Neutrophil (primary cell): ENCODE measurements around the gene INO80D.

Experiments used
- H3K27ac ChIP-seq: fragments of 200-600 bp; sonication (generic); 2 replicates; pipeline ENCODE4 v1.5.1; 2016; ENCODE audit warnings: mild to moderate bottlenecking, moderate library complexity
- H3K27me3 ChIP-seq: fragments of 200-600 bp; sonication (generic); 2 replicates; pipeline ENCODE4 v1.6.0; 2016; ENCODE audit warnings: mild to moderate bottlenecking
- H3K36me3 ChIP-seq: fragments of 200-600 bp; sonication (generic); 2 replicates; pipeline ENCODE4 v1.5.1; 2017
- H3K4me1 ChIP-seq, 2 experiments: fragments of 200-600 bp in 1 of 2; sonication (generic) in 1 of 2; 1 replicate in 1 of 2; 2 replicates in 1 of 2; pipeline versions ENCODE4 v1.5.1 to v1.6.1; 2013 to 2016; ENCODE audit warnings: low read depth in 1 of 2, low read length in 1 of 2, mild to moderate bottlenecking in 1 of 2, moderate library complexity in 1 of 2; ENCODE audit not compliant: control insufficient read depth in 1 of 2, insufficient read depth in 1 of 2
- H3K4me3 ChIP-seq, 2 experiments: fragments of 200-600 bp in 1 of 2; sonication (generic) in 1 of 2; 1 replicate in 1 of 2; 2 replicates in 1 of 2; pipeline ENCODE4 v1.5.1; 2013 to 2016; ENCODE audit warnings: low read depth in 1 of 2, low read length in 1 of 2, mild to moderate bottlenecking in 1 of 2, moderate library complexity in 1 of 2
- H3K9me3 ChIP-seq: fragments of 200-600 bp; sonication (generic); 2 replicates; pipeline ENCODE4 v1.5.1; 2016
- TF ChIP-seq, protein P1 (sequence below): fragments of 200-600 bp; sonication (generic); IDR thresholded peaks from 2 replicates; pipeline ENCODE4 v1.5.1; 2016; ENCODE audit warnings: antibody characterized with exemption

The INO80D gene

DNA sequence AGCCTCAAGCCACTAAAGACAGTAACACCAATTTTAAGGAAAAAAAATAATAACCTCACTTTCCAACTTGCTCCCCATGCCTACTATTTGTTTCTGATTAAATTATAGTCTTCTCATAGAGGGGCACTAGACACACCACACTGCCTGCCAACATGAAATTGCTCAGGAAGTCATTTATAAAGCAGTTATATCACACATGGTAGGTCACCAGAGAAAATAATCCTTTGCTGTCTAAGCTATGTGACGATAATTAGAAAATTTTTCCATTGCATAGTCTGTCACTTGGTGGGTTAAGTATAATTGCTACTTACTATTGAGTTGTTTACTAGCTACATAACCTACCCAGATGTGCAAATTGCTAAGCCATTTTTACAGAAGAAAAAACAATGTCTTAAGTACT, 85.2 kb downstream of the INO80D start:
- Histone ChIP-seq H3K27me3 (no peaks in the 10 kb centered on the region), H3K9me3 (no peaks in the 10 kb centered on the region), H3K4me1 (peaks cover 3 to 9% of the 10 kb centered on the region in 2 experiments), H3K36me3 (peaks cover 44% of the 10 kb centered on the region), H3K4me3 (no peak overlapping the region), H3K27ac (no peak overlapping the region)
- TF ChIP-seq, protein P1, sequence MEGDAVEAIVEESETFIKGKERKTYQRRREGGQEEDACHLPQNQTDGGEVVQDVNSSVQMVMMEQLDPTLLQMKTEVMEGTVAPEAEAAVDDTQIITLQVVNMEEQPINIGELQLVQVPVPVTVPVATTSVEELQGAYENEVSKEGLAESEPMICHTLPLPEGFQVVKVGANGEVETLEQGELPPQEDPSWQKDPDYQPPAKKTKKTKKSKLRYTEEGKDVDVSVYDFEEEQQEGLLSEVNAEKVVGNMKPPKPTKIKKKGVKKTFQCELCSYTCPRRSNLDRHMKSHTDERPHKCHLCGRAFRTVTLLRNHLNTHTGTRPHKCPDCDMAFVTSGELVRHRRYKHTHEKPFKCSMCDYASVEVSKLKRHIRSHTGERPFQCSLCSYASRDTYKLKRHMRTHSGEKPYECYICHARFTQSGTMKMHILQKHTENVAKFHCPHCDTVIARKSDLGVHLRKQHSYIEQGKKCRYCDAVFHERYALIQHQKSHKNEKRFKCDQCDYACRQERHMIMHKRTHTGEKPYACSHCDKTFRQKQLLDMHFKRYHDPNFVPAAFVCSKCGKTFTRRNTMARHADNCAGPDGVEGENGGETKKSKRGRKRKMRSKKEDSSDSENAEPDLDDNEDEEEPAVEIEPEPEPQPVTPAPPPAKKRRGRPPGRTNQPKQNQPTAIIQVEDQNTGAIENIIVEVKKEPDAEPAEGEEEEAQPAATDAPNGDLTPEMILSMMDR, result no peak

DNA sequence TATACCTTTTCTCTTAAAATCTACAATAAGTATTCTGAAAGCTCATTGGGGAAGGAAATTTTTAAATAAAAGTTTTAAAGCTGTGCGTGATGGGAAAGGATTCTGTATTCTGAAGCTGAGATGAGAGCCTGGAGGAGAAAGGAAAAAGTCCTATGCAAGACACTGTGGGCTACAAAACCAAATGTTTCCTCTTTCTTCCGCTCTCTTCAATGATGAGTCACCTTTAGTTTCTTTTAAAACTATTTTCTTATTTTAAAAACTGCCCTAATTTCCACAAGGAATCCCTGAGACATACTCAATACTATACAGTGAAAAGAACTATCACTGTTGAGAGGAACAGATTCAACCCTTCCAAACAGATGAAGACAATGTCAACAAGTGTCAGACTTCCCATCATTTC, 87.4 kb downstream of the INO80D start:
- Histone ChIP-seq H3K4me1 (peaks cover 3 to 9% of the 10 kb centered on the region in 2 experiments), H3K9me3 (no peaks in the 10 kb centered on the region), H3K27ac (peak overlapping the region; percentile 15), H3K4me3 (no peak overlapping the region), H3K27me3 (no peaks in the 10 kb centered on the region), H3K36me3 (peaks cover 25% of the 10 kb centered on the region)
- TF ChIP-seq, protein P1, result no peak

DNA sequence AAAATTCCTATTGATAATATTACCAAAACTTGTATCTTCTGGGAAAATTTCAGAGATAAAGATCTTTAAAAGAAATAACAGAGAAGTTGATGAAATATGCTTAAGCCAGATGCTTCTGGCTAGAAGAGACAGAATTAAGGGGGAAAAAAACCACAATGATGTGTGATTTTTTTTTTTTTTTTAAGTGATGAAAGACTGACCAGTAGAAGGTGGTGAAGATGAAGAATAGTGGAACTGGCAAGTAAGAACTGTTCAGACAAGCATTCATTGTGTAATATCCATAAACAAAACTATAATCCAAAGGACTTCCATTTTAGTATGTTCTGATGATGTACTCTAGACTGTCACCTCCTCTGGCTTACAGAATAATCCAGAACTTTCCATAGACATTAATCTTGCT, 89.8 kb downstream of the INO80D start:
- H3K27me3 ChIP-seq, result no peaks in the 10 kb centered on the region
- TF ChIP-seq, protein P1, result no peak
- H3K4me1 ChIP-seq, result peaks cover 3 to 9% of the 10 kb centered on the region in 2 experiments
- no peak overlapping the region for H3K4me3 ChIP-seq
- H3K36me3 ChIP-seq, result peaks cover 24% of the 10 kb centered on the region
- no peak overlapping the region for H3K27ac ChIP-seq
- no peaks in the 10 kb centered on the region for H3K9me3 ChIP-seq

DNA sequence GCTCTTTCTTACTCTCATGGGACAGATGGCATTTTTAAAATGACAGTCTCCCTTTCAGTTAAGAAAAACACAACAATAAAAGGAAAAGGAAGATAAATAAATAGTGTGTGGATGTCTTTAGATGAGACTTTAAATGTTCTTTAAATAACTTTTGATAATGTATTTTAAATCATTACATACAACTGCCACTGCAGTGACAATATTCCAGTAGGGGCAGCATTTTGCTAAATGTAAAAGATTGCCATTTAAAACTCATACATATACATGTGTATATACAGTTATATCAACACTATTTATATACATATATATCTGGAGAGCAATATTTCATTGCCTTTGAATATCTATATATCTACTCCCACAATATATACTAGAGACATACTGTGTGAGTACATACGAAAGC, 90.7 kb downstream of the INO80D start:
- H3K36me3 ChIP-seq, result peaks cover 18% of the 10 kb centered on the region
- H3K4me3 ChIP-seq, result no peak overlapping the region
- H3K4me1 ChIP-seq, result peaks cover 3 to 9% of the 10 kb centered on the region in 2 experiments
- no peaks in the 10 kb centered on the region for H3K9me3 ChIP-seq
- no peaks in the 10 kb centered on the region for H3K27me3 ChIP-seq
- TF ChIP-seq, protein P1, result no peak
- H3K27ac ChIP-seq, result no peak overlapping the region

DNA sequence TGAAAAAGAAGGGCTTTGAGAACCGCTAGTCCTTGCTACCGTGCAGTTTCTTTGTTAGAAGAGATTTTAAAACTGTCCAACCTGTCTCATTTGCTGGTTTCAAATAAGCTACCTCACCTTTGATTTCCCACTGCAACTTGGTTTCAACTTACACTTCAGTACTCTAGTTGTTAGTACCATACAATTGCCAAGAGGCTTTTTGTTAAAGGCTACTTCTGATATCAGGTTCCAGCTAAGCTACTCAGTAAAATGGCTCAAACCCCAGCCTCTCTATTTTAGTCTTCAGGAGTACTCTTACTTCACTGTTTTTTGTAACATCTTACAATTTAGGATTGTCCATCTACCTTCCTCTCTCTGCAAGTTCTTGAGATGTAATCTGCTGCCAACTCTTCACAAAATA, 91.6 kb downstream of the INO80D start:
- no peaks in the 10 kb centered on the region for H3K9me3 ChIP-seq
- TF ChIP-seq, protein P1, result no peak
- H3K27me3 ChIP-seq, result no peaks in the 10 kb centered on the region
- no peak overlapping the region for H3K27ac ChIP-seq
- no peak overlapping the region for H3K4me3 ChIP-seq
- H3K36me3 ChIP-seq, result peaks cover 16% of the 10 kb centered on the region
- peaks cover 6 to 13% of the 10 kb centered on the region in 2 experiments for H3K4me1 ChIP-seq

DNA sequence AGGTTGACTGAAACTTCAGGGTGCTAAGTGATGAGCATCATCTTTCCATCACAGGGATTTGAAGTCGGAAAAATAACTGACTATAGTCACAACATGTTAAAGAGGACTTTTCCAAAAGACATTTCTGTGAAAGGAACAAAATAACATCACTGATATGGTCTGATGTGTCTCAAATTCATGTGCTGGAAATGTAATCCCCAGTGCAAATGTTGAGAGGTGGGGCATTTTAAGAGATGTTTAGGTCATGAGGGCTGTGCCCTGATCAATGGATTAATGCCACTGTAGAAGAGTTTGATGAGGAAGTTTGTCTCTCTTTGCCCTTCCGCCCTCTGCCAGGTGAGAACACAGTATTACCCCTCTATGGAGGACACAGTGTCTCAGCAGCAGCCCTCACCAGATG, 95.9 kb downstream of the INO80D start:
- Histone ChIP-seq H3K4me3 (no peak overlapping the region), H3K27ac (no peak overlapping the region), H3K4me1 (peaks cover 20 to 23% of the 10 kb centered on the region in 2 experiments), H3K27me3 (no peaks in the 10 kb centered on the region), H3K9me3 (no peaks in the 10 kb centered on the region), H3K36me3 (peaks cover 16% of the 10 kb centered on the region)
- TF ChIP-seq, protein P1, result no peak
